Stomach (tissue), 9 donors: ENCODE results near the gene PMEPA1. TPM values are rescaled to one million over a fixed set of nuclear protein-coding genes. Genes with fewer than 3 reads are reported as not detected.

Source experiments
- DNase-seq, 2 donors: peaks; one replicate each; pipeline versions ENCODE4 v3.0.0 to v3.0.0-alpha.2; 2013 to 2019
- H3K27ac ChIP-seq, 5 donors: fragments of 200-600 bp in 4 of 5; sonication (generic) in 4 of 5; one replicate each; pipeline ENCODE4 v1.5.1; 2013 to 2019; ENCODE audit warnings: mild to moderate bottlenecking in 1 of 5, moderate library complexity in 1 of 5
- H3K27me3 ChIP-seq, 3 donors: fragments of 200-600 bp; sonication (generic); one replicate each; pipeline ENCODE4 v1.5.1; 2017 to 2019; ENCODE audit warnings: mixed run types in 1 of 3
- H3K36me3 ChIP-seq, 4 donors: fragments of 200-600 bp; sonication (generic); 1 replicate in 3 of 4; 2 replicates in 1 of 4; pipeline ENCODE4 v1.5.1; 2016 to 2019
- H3K4me1 ChIP-seq, 4 donors: fragments of 200-600 bp; sonication (generic); one replicate each; pipeline ENCODE4 v1.5.1; 2016 to 2019
- H3K4me3 ChIP-seq, 4 donors: fragments of 200-600 bp; sonication (generic) in 3 of 4; one replicate each; pipeline ENCODE4 v1.5.1; 2016 to 2019; ENCODE audit warnings: mild to moderate bottlenecking in 1 of 4
- H3K9me3 ChIP-seq, 4 donors: fragments of 200-600 bp; sonication (generic); one replicate each; pipeline ENCODE4 v1.5.1; 2016 to 2019
- EP300 ChIP-seq: sonication (generic); formaldehyde crosslinking; IDR thresholded peaks from one replicate; pipeline ENCODE4 v1.6.1; 2017; ENCODE audit warnings: antibody characterized with exemption
- POLR2A ChIP-seq, 4 donors: fragments of 450-650 bp; IDR thresholded peaks; one replicate each; pipeline ENCODE4 v1.6.1; 2016; ENCODE audit warnings: antibody characterized with exemption in 4 of 4, control low read depth in 2 of 4, mild to moderate bottlenecking in 1 of 4, moderate library complexity in 1 of 4
- POLR2AphosphoS5 ChIP-seq, 3 donors: sonication (generic); formaldehyde crosslinking; IDR thresholded peaks; one replicate each; pipeline ENCODE4 v1.6.1; 2016; ENCODE audit warnings: antibody characterized with exemption in 3 of 3
- WGBS, 5 donors: extraction: QIAGEN DNeasy Blood & Tissue Kit in 3 of 5; methylation state at CpG; one replicate each; pipeline versions ENCODE4 v1.1.5 to v1.1.7; 2013 to 2018; 5-methylcytosine and 5-hydroxymethylcytosine counted together
- intact Hi-C: fragments of 100-400 bp; cut with DNase I; formaldehyde crosslinking; loops from one replicate; pipeline ENCODE4 v1.15.1; 2023; ENCODE audit warnings: low total_unique reads
- polyA plus RNA-seq, 3 donors: library from polyadenylated mRNA; stranded (reverse); fragments of 200-250 nt; gene quantifications; one replicate each; pipeline ENCODE4 v1.2.3, GENCODE V29; 2013
- total RNA-seq, 5 donors: library from RNA; depleted of rRNA; stranded (reverse); fragments of >200 nt; gene quantifications; one replicate each; pipeline versions ENCODE4 v1.1.0 to v1.2.3, GENCODE V29; 2014 to 2016
- TF ChIP-seq, protein P1 (sequence below), 7 experiments: fragments of 450-650 bp in 4 of 7; fragments of 200-600 bp in 3 of 7; sonication (generic) in 3 of 7; IDR thresholded peaks; one replicate each; pipeline ENCODE4 v1.5.1; 2016 to 2019; ENCODE audit warnings: antibody characterized with exemption in 7 of 7, control low read depth in 2 of 7, mild to moderate bottlenecking in 1 of 7
- donor health status: healthy with polysubstance abuse.
- donor health status: Bipolar disorder and iron deficiency.
- donor health status: healthy.

The PMEPA1 gene
- total and polyA plus RNA-seq, 8 donors, result 5.3 to 17.2 (median 8.0) TPM; not detected in 1

DNA sequence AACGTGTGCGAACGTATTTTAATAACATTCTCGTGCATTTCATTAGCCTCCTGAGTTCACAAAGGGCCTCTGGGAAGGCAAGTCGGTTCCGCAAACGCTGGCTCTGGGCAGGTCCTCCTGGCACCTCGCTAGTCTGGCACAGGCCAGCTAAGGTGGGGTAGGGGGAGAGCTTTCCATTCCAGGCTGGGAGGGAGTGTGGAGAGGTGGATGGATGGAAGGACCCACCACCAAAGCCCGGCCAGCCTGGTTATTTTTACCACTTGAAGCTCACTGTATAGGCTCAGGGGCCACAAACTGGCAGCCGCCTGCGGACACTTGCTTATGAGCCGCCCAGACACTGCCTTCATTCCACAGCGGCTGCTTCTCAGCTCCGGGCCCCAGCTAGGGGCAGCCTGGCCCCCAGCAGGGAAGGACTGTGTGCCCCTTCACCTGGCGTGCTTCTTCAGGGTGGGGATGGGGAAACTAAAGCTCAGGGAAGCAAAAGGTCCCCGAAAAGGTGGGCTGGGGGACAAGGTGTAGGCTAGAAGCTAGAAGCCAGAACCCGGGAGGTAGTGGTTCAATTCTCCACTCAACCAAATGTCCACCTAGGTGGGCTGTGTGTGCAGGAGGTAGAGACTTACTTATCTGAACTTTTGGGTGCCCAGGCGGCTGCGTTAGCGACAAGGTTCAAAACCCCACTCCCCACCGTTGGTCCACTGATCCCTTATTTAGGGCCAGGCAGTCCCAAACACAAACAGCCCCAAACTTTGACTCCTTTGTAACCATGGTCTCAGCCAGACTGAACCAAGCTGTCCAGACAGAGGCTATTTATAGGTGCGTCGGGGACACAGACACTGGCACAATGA lies 1.7 kb downstream of the PMEPA1 start:
- no peaks in the 10 kb centered on the region for H3K27me3 ChIP-seq
- peaks cover 27 to 58% (median 40%) of the 10 kb centered on the region in 4 donors for H3K4me1 ChIP-seq
- 41 to 55% (median 50%) methylated on average over 23 of the region's 23 CpGs for WGBS, 5 donors
- H3K9me3 ChIP-seq, result no peaks in the 10 kb centered on the region
- TF ChIP-seq, protein P1, sequence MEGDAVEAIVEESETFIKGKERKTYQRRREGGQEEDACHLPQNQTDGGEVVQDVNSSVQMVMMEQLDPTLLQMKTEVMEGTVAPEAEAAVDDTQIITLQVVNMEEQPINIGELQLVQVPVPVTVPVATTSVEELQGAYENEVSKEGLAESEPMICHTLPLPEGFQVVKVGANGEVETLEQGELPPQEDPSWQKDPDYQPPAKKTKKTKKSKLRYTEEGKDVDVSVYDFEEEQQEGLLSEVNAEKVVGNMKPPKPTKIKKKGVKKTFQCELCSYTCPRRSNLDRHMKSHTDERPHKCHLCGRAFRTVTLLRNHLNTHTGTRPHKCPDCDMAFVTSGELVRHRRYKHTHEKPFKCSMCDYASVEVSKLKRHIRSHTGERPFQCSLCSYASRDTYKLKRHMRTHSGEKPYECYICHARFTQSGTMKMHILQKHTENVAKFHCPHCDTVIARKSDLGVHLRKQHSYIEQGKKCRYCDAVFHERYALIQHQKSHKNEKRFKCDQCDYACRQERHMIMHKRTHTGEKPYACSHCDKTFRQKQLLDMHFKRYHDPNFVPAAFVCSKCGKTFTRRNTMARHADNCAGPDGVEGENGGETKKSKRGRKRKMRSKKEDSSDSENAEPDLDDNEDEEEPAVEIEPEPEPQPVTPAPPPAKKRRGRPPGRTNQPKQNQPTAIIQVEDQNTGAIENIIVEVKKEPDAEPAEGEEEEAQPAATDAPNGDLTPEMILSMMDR (IDR thresholded peaks at IDR 0.05), result no peak
- TF ChIP-seq EP300, result no peak
- TF ChIP-seq POLR2A (IDR thresholded peaks at IDR 0.05), result no peak
- TF ChIP-seq POLR2AphosphoS5 (IDR thresholded peaks at IDR 0.05), result no peak
- peak overlapping the region; percentile 58 to 78 (median 72) for H3K4me3 ChIP-seq
- H3K27ac ChIP-seq, result peak overlapping the region in 4 of 5 donors; percentile 66 to 93 (median 82)
- intact Hi-C loops, result no loop called here
- peak; percentile 28 to 40 for DNase-seq
- no peaks in the 10 kb centered on the region for H3K36me3 ChIP-seq

- WGBS, 5 donors, result 68 to 80% (median 73%) methylated on average over 7 of the region's 7 CpGs
- Histone ChIP-seq H3K27me3 (no peaks in the 10 kb centered on the region), H3K36me3 (no peaks in the 10 kb centered on the region), H3K9me3 (no peaks in the 10 kb centered on the region), H3K27ac (peak overlapping the region in 4 of 5 donors; percentile 66 to 93 (median 82)), H3K4me3 (peak overlapping the region in 1 of 4 donors; percentile 58), H3K4me1 (peaks cover 27 to 50% (median 36%) of the 10 kb centered on the region in 4 donors)
- no peak for TF ChIP-seq EP300
- TF ChIP-seq, protein P1 (IDR thresholded peaks at IDR 0.05), result no peak
- TF ChIP-seq POLR2AphosphoS5 (IDR thresholded peaks at IDR 0.05), result no peak
- no peak for TF ChIP-seq POLR2A (IDR thresholded peaks at IDR 0.05)
- intact Hi-C loops, result no loop called here
- no peak for DNase-seq
These were observed 2.5 kb downstream of the PMEPA1 start for GRCh38 chr20:57707320-57707719.

- no peak overlapping the region for H3K4me3 ChIP-seq
- TF ChIP-seq POLR2A (IDR thresholded peaks at IDR 0.05) (no peak), POLR2AphosphoS5 (IDR thresholded peaks at IDR 0.05) (no peak), EP300 (no peak)
- TF ChIP-seq, protein P1 (IDR thresholded peaks at IDR 0.05), result no peak
- no peak overlapping the region for H3K27ac ChIP-seq
- no peaks in the 10 kb centered on the region for H3K36me3 ChIP-seq
- no peaks in the 10 kb centered on the region for H3K27me3 ChIP-seq
- DNase-seq, result no peak
- intact Hi-C loops, result no loop called here
- peaks cover 14 to 30% (median 21%) of the 10 kb centered on the region in 4 donors for H3K4me1 ChIP-seq
- H3K9me3 ChIP-seq, result no peaks in the 10 kb centered on the region
- 71 to 84% (median 74%) methylated on average over 18 of the region's 18 CpGs for WGBS, 5 donors
These were observed 4.5 kb downstream of the PMEPA1 start for GRCh38 chr20:57705127-57705899.

- TF ChIP-seq POLR2A (IDR thresholded peaks at IDR 0.05) (no peak), EP300 (no peak), POLR2AphosphoS5 (IDR thresholded peaks at IDR 0.05) (no peak)
- WGBS, 5 donors, result 82 to 90% (median 89%) methylated on average over 14 of the region's 14 CpGs
- no peak for DNase-seq
- H3K4me3 ChIP-seq, result no peak overlapping the region
- no peak overlapping the region for H3K27ac ChIP-seq
- H3K27me3 ChIP-seq, result no peaks in the 10 kb centered on the region
- H3K9me3 ChIP-seq, result no peaks in the 10 kb centered on the region
- H3K4me1 ChIP-seq, result peaks cover 16 to 31% (median 23%) of the 10 kb centered on the region in 4 donors
- H3K36me3 ChIP-seq, result no peaks in the 10 kb centered on the region
- intact Hi-C loops, result no loop called here
These were observed 5.6 kb downstream of the PMEPA1 start for GRCh38 chr20:57704245-57704644.
